HG03060 (cell line): ENCODE measurements around the gene MTX1.
"Not testable (repeated sequence)": the region's sequence is repeated elsewhere in the genome, so short reads cannot be mapped to it uniquely, and the experiment has no call there.

Source experiments
- ATAC-seq: cut with Tn5 transposase; IDR thresholded peaks from one replicate; pipeline ENCODE4 v1.9.1; 2021; ENCODE audit warnings: low read depth, moderate number of reproducible peaks; ENCODE audit not compliant: unreplicated experiment

The MTX1 gene

DNA sequence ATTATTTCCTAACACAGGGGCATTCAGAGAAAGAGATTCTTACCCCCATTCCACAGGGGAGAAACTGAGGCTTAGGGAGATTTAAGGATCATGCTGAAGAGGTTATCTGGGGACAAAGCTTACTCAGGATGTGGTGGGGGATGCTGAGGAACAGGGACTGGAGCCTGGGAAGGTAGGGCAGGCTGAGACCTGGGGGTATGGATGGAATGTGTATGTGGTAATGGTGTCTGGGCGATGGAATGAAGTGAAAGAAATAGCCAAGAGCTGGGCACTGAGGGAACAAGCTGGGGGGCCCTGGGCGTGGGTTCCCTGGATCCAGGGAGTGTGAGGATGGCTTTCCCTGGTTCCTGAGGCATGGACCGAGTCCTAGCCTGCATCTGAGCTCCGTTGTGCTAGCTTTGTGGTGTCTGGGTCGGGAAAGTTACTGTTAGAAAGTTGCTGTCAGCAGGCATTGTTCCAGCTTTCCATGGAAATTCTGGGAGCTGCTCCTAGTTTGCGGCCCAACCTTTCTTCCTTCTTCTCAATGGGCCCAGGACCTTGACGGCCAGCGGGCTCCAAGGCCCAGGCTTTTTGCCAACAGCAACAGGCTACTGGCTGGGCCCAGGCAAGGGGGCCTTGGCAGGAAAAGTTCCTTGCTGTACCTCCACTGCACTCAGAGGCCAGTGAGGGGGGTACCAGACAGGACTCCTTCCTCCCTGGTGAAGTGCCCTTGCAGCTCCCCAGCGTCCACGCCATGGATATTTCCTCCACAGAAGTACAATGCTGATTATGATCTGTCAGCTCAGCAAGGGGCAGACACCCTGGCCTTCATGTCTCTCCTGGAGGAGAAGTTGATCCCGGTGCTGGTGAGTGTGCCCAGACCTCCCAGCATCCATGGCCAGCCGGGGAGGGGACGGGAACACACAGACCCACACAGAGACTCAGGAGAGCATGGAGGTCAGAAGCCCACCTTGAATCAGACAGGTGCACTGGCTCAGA is 23.8 kb downstream of the MTX1 start:
- not testable (repeated sequence) for ATAC-seq

DNA sequence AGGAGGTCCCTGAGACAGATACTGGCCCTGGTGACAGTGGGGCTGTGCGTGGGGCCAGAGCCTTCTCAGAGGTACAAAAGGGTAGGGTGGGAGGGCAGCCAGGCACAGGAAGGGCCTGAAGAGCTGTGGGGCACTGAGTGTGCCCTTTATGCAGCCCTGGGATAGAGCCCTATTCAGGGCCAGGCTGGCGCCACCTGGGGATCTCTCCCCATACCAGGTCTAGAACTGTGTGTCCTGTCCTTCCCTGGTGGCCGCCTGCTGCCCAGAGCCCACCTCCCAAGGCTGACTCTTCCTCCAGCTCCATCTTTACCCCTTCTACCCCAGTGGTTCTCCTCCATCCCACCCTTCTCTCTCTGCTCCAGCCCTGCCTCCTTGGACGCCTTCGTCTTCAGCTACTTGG is 25.0 kb downstream of the MTX1 start:
- ATAC-seq: not testable (repeated sequence)

DNA sequence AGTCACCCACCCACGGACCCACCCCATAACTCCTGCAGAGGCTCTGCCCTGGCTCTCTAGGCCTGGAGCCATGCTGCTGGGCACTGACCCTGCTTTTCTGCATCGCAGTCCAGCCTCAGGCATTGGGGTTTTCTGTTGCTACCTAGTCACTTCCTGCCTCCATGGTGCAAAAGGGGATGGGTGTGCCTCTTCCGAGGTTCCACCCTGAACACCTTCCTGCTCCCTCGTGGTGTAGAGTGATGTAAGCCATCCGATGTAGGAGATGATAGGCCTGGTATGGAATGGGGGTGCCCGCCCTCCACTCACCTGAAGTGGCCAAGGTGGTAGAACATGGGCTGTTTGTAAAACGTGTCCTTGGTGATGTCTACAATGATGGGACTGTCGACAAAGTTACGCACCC is 26.9 kb downstream of the MTX1 start:
- ATAC-seq: not testable (repeated sequence)

DNA sequence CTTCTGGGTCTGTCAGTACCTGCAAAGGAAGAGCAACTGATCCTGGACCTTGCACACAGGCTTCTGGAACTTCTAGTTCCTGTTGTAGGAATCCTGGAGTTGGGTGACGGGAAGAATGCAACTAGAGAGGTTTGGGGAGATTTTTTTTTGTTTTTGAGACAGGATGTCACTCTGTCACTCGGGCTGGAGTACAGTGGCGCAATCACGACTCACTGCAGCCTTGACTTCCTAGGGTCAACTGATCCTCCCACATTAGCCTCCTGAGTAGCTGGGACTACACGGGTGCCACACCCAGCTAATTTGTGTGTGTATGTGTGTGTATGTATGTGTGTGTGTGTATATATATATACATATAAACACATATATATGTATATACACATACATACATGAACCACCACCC is 28.0 kb downstream of the MTX1 start:
- no peak for ATAC-seq

DNA sequence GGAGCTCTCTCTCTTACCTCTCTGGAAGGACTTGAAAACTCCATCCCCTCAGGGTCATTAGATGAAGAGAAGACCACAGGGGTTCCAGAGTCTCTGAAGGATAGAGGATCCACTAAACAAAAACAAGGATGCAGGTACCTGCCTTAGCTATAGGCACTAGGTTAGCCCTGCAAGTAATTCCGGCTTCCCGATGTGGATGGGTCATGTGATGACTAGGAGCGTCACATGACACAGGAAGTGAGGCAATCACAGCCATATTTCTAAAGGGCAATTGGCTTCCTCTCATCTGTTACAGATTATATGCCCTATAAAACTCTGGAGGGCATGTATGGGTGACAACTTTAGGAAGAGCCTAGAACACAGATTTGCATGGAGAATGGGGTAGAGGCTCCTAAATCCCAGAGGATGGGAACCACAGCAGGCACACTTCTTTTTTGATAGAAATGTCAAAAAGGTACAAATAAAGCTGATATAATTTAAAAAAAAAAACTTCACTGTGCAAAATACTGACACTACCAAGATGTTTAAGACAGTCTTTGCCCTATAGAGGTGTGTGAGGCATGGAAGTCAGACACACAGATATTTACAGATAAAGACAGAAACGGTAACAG is 32.7 kb downstream of the MTX1 start:
- ATAC-seq: no peak

DNA sequence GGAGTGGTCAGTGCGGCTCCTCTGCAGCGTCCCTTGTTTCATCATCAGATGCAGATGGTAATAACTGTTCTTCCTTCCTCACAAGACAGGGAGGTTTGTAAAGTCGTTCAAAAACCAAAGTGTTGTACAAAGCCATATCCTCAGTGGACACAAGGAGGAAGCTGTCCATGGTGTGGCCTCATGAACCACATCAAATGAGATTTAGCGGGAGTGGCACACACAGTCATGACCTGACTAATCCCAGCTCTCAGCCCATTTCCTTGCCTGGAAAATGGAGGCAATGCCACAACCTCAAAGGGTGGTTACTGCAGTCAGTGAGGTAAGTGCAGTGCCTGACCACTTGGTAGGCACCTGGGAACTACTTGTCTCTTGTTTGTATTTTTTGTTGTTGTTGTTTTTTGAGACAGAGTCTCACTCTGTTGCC is 33.4 kb downstream of the MTX1 start:
- no peak for ATAC-seq

DNA sequence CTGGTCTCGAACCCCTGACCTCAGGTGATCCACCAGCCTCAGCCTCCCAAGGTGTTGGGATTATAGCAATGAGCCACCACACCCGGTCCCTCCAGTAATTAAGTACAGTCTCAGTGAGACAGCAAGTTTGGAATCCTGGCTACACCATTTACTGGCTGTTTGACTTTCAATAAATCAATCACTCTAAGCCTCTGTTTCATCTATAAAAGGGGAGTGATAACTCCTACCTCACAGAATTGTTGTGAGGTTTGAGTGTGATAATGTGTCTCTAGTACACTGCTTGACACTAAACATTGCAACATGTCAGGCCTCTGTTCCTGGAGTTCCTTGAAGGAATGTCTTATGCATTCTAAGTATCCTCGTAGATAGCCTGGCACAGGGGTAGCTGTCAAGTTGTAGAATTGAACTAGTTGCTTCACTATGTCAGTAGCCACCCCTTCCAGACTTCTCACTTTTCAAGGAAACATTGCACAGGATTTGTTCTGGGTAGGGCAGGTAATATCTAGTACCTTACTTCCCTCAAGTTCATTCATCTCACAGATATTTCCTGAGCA is 34.4 kb downstream of the MTX1 start:
- ATAC-seq: no peak

DNA sequence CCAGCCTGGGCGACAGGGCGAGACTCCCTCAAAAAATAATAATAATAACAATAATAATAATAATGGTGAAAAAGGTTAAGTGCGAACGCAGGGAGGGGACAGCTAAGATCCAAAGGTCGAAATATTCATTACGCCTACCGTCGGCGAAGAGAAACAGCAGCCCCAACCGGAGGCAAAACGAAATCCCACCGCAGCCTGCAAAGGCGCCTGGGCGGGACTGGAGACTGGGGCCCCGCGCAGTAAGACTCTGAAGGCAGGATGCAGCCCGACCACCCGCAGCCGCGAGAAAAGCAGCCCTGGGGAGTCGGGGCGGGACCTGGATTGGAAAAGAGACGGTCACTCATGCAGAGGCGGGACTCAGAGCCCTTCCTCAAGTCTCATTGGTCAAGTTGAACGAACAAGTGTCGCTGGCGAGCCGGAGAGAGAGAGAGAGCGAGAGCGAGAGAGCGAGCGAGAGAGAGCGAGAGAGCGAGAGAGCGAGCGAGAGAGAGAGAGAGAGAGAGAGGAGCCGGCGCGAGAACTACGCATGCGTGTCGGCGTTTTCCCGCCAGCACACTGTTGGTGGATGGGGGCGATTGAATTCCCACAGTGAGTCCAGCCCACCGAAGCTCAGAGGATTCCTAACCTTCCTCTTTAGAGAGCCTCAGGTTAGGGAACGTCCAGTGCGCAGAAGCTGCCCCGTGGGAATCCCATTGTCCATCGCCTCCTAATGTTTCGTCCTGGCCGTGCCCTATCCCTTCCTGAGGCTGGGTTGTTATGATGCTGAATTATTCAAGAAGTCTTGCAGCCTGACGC is 36.1 kb downstream of the MTX1 start:
- peak; percentile 82 for ATAC-seq

DNA sequence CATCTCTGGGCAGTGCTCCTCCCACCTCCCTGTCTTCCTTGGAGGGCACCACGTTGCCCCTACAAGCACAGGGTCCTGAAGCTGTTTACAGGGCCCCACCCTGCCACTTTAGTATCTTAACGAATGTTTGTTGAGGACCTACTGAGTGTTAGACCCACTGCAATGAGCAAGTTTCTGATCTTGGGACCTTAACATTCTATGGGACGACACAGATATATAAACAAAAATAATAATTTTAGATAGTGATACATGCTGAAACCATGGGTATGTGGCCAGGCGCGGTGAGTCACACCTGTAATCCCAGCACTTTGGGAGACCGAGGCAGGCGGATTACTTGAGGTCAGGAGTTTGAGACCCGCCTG is 36.6 kb downstream of the MTX1 start:
- ATAC-seq: no peak

DNA sequence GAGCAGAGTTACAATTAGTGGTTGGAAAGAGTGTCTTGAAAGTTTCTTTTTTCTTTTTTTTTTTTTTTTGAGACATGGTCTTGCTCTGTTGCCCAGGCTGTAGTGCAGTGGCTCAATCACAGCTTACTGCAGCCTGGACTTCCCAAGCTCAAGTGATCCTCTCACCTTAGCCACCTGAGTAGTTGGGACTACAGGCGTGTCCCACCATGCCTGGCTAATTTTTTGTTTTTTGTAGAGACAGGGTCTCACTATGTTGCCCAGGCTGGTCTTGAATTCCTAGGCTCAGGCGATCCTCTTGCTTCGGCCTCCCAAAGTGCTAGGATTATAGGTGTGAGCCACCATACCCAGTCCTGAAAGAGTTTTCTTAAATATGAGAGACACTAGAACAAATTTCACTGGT is 38.3 kb downstream of the MTX1 start:
- not testable (repeated sequence) for ATAC-seq

DNA sequence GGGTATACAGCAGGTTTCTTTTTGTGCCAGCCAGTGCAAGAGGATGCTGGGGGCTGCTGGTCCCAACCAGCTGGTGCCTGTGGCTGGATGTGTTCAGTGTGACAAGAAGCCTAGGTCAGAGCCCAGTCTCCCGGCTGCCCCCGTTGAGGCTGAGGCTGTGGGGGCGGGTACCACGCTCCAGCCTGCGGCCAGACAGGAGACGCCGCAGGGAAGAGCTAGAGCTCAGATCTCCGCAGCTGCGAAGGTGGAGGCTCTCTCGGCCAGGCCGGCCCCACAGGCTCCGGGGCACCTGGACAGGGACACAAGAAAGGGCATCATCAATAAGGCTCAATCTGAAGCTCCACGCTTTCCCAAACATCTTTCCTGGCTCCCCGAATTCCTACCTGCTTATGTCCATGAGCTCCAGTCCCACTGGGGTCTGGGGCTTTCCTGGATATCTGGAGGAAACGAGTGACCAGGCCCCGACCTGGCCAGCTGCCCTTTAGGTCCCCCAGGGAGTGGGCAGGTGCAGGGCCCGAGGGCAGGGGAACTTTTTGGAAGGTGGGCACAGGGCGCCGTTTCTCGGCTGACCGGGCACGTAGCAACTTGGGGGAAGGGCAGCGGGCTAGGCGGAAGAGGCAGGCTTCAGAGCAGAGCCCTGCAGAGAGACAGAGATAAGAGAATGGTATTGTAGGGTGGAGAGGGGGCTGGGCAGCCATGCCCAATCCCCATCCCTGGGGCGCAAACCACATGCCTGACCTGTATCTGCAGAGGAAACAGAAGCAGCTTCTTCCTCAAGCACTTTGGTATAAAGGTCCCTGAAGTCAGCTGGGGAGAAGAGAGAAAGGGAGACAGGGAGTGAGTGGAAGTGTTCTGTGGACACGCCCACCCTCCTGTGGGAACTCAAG is 39.4 kb downstream of the MTX1 start:
- ATAC-seq: no peak

DNA sequence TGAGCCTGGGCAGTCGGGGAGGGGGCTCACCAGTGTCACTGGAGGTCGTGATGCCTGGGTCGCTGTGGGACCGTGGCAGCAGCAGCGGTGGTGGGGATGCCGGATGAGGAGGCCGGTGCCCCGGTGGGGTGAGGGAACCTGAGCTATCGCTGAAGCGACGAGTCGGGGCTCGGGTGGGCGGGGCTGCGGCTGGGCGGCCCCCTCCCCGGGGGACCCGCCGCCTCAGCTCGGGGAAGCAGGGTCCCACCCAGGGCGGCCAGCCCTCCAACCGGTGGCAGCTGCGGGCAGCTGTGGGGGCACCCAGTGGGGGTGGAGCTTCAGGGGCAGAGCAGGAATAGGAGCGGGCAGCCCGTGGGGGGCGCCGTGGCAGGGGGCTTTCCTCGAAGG is 41.7 kb downstream of the MTX1 start:
- peak; percentile 23 for ATAC-seq

DNA sequence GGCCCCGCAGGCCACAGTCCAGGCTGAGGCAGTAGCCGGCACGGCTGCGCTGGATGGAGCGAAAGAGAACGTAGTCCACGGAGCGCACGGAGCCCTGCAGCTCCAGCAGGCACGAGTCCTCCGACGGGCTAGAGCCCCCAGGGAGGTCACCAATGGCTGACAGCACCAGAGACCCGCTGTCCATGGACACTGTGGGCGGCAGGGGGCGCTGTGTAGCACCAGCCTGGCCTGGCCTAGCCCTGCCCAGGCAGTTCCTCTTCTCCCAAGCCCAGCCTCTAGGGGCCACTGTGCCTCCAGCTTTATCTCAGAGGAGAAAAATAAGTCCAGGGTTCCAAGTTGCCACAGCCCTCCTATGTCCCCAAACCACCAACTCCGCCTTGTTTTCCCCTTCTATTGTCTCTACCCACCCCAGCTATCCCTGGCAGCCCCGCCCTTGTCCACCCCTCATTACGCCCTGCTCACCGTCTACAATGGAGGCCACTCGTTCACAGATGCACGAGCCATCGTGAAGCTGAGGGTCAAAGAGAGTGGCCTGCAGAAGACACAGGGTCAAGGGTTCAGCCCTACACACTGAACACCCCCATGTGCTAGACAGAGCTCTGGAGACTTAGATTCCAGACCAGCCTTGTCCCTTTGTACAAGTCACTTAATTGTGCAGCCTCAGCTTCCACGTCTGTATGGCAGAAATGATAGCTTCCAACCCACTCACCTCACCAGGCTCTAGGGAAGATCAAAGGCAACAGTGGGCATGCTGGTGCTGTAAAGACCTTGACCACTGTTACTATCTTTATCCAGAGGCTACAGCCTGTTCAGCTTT is 42.3 kb downstream of the MTX1 start:
- ATAC-seq: peak; percentile 74

DNA sequence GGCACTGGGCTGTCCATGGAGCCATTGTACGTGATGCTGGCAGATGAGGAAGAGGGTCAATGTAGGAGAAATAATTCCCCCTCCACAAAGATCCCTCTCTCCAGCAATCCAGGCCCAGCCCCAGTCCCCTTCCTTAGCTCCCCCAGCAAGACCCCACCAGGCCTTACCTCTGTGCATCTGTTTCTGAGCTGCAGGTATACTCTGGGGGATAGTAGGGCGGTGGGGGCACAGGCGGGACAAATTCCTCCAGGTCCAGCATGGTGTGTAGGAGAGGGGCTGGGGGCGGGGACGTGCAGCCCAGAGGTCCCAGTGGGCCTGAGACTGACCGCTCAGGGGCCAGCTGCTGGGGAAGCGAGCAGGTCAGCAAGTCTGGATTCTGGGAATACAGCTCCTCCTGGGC is 43.1 kb downstream of the MTX1 start:
- ATAC-seq: no peak

DNA sequence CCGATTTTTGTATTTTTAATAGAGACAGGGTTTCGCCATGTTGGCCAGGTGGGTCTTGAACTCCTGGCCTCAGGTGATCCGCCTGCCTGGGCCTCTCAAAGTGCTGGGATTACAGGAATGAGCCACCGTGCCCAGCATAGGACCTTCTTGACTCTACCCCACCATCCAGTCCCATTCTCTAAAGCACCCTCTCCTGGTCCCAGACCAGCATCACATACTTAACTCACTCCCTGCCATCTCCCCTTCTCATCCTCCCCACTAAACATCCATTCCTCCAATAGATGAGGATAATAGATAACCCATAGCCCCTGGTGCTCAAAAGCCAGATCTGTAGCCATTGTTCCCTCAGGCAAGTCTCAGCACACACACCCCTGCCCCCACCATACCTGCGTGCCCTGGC is 44.7 kb downstream of the MTX1 start:
- no peak for ATAC-seq

DNA sequence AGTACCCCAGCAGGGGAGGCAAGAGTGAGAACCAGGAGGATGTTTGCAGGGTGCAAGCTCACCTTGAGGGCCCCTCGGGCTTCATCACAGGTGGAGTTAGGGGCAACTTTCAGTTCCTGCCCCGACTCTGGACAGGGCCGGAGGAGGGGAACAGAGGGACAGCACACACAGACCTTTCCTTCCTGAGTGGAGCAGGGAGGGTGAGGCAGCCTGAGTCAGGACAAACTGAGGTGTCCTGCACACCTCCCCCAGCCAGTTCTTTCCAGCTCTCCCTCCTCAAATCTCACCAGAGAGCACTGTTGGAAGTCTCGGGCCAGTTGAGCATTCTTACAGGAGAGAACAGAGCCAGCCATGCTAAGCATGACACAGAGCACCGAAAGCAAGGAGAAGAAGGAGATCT is 45.3 kb downstream of the MTX1 start:
- ATAC-seq: no peak

DNA sequence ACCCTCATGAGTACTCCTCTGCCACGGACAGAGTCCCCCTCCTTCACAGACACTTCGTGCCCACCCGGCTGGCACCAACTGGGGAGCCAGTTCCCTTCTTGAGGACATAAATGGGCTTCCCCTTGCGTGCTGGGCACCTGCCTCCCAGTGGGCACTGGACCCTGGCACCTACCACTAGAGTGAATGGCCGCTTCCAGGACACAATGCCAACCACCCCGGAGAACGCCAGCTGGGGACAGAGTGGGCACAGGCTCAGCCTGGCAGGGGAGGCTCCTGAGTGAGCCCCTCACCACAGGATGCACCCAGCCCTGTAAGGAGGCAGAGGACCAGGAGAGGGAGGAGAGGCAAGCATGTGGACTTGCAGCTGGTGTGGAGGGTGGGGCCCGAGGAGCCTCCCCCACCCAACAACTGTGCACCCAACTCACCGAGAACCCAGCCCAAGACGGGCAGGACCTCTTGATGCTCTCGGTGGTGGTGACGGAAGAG is 45.8 kb downstream of the MTX1 start:
- no peak for ATAC-seq

DNA sequence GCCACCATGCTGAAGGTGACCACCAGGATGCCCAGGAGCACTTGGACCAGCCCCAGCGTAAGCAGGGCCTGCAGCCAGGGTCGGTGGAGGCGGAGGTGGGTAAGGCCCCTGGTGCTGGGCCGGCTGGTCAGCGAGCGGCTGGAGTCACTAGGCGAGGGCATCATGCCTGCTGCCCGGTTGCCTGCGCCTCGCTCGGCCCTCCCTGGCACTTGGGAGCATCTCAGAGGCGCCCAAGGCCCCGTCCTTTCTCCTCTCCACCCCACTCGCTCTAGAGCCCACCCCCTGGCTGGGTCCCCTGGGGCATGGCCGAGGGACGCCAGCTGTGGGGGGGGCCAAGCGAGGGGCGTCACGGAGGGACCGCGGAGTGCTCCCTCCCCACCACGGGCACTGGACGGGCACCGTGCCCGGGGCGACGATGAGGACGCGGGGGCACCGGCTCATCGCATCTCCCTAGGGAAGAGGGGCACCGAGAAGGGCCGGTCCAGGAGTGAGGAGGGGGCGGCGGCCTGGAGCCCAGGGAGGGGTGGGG is 46.3 kb downstream of the MTX1 start:
- ATAC-seq: no peak
